DOHH2 (cell line): ENCODE results near the gene ADAMTS15.

Experiments used
- EZH2phosphoT487 ChIP-seq: fragments of 200-600 bp; sonication (generic); IDR thresholded peaks from 2 replicates; pipeline ENCODE4 v1.6.1; 2017; ENCODE audit warnings: borderline replicate concordance, mild to moderate bottlenecking, antibody characterized with exemption, low read length, moderate library complexity, mixed read lengths
- TF ChIP-seq, protein P1 (sequence below): fragments of 200-600 bp; sonication (generic); IDR thresholded peaks from one replicate; pipeline ENCODE4 v1.5.1; 2014; ENCODE audit warnings: antibody characterized with exemption, mild to moderate bottlenecking, low read depth, low read length; ENCODE audit not compliant: poor library complexity, severe bottlenecking

DNA sequence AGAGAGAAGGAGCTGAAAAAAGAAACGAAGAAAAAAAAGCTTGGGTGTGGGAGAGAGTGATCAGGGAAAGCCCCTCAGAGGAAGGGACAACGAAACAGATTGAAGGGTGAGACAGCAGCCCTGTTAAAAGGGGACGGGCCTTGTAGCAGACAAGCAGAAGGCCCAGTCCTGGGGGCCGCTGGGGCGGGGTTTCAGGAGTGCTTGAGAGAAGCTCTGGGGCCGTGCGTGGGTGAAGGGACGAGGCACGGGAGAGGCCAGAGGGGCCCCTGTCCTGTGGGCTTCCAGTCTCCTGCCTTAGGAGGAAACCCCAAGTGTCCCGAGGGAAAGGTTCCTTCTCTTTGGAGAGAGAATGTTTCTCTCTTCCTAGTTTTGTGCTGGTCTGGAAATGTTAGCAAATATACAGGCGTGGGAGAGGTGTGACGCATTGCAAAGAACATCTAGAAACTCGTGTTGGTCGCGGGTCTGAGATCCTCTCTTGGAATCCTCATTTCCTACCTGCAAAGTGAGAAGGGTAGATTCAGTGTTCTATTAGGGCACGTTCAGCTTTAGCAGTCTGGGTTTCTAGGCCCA lies 28.6 kb downstream of the ADAMTS15 start:
- TF ChIP-seq, protein P1, sequence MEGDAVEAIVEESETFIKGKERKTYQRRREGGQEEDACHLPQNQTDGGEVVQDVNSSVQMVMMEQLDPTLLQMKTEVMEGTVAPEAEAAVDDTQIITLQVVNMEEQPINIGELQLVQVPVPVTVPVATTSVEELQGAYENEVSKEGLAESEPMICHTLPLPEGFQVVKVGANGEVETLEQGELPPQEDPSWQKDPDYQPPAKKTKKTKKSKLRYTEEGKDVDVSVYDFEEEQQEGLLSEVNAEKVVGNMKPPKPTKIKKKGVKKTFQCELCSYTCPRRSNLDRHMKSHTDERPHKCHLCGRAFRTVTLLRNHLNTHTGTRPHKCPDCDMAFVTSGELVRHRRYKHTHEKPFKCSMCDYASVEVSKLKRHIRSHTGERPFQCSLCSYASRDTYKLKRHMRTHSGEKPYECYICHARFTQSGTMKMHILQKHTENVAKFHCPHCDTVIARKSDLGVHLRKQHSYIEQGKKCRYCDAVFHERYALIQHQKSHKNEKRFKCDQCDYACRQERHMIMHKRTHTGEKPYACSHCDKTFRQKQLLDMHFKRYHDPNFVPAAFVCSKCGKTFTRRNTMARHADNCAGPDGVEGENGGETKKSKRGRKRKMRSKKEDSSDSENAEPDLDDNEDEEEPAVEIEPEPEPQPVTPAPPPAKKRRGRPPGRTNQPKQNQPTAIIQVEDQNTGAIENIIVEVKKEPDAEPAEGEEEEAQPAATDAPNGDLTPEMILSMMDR: no peak
- TF ChIP-seq EZH2phosphoT487: no peak
